Measurements from ENCODE around the gene KLHL29. TPM values are rescaled to one million over a fixed set of nuclear protein-coding genes. Genes with fewer than 3 reads are reported as not detected.

KLHL29 gene
- total RNA-seq, 1 donor from 2014 or later: 8.0 TPM

GRCh38 chr2:23492337-23492675 is 107.3 kb downstream of the KLHL29 start:
- Mint-ChIP-seq H3K9me3 (ENCODE audit: low read depth) (no peaks in the 10 kb centered on the region), H3K27ac (ENCODE audit: unreplicated experiment) (no peak overlapping the region), H3K4me1 (ENCODE audit: low read depth) (peaks cover 23% of the 10 kb centered on the region), H3K36me3 (ENCODE audit: low read depth) (peaks cover 5% of the 10 kb centered on the region), H3K27me3 (ENCODE audit: low read depth) (peaks cover 24% of the 10 kb centered on the region), H3K4me3 (ENCODE audit: unreplicated experiment) (no peak overlapping the region)
- DNase-seq (ENCODE audit: low spot score): peak; percentile 65
- TF ChIP-seq CTCF (IDR thresholded peaks at IDR 0.05): no peak

DNA sequence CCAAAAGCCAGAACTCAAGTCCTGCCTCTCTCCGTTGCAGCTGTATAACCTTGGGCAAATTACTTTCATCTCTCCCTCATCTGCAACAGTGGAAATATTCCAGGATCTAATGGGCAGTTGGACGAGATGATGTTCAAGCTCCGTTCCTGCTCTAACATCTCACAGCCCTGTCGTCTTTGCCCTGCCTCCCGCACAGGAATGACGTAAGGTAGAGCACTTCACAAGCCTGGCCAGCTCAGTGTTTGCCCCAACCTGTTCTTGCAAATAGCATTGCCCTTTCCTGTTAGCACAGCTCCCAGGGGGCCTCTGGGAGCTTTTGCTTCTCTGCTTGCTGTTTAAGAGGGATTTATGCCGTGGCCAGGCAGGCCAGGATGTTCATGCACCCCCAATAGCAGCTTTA is 107.9 kb downstream of the KLHL29 start:
- Mint-ChIP-seq H3K36me3 (ENCODE audit: low read depth) (peaks cover 5% of the 10 kb centered on the region), H3K4me1 (ENCODE audit: low read depth) (peaks cover 25% of the 10 kb centered on the region), H3K27ac (ENCODE audit: unreplicated experiment) (no peak overlapping the region), H3K4me3 (ENCODE audit: unreplicated experiment) (no peak overlapping the region), H3K9me3 (ENCODE audit: low read depth) (no peaks in the 10 kb centered on the region), H3K27me3 (ENCODE audit: low read depth) (peaks cover 24% of the 10 kb centered on the region)
- TF ChIP-seq CTCF (IDR thresholded peaks at IDR 0.05): no peak
- DNase-seq (ENCODE audit: low spot score): peak; percentile 29

GRCh38 chr2:23493846-23494245 is 108.9 kb downstream of the KLHL29 start:
- no peak overlapping the region for H3K27ac Mint-ChIP-seq (ENCODE audit: unreplicated experiment)
- H3K36me3 Mint-ChIP-seq (ENCODE audit: low read depth): peaks cover 5% of the 10 kb centered on the region
- no peaks in the 10 kb centered on the region for H3K9me3 Mint-ChIP-seq (ENCODE audit: low read depth)
- peaks cover 30% of the 10 kb centered on the region for H3K4me1 Mint-ChIP-seq (ENCODE audit: low read depth)
- DNase-seq (ENCODE audit: low spot score): no peak
- H3K4me3 Mint-ChIP-seq (ENCODE audit: unreplicated experiment): no peak overlapping the region
- TF ChIP-seq CTCF (IDR thresholded peaks at IDR 0.05): no peak
- peaks cover 19% of the 10 kb centered on the region for H3K27me3 Mint-ChIP-seq (ENCODE audit: low read depth)

GRCh38 chr2:23494286-23494685 is 109.3 kb downstream of the KLHL29 start:
- no peak overlapping the region for H3K4me3 Mint-ChIP-seq (ENCODE audit: unreplicated experiment)
- TF ChIP-seq CTCF (IDR thresholded peaks at IDR 0.05): no peak
- H3K9me3 Mint-ChIP-seq (ENCODE audit: low read depth): no peaks in the 10 kb centered on the region
- H3K27ac Mint-ChIP-seq (ENCODE audit: unreplicated experiment): no peak overlapping the region
- peaks cover 18% of the 10 kb centered on the region for H3K27me3 Mint-ChIP-seq (ENCODE audit: low read depth)
- peaks cover 34% of the 10 kb centered on the region for H3K4me1 Mint-ChIP-seq (ENCODE audit: low read depth)
- H3K36me3 Mint-ChIP-seq (ENCODE audit: low read depth): peaks cover 5% of the 10 kb centered on the region
- no peak for DNase-seq (ENCODE audit: low spot score)

GRCh38 chr2:23495661-23496114 is 110.7 kb downstream of the KLHL29 start:
- Mint-ChIP-seq H3K27ac (ENCODE audit: unreplicated experiment) (no peak overlapping the region), H3K36me3 (ENCODE audit: low read depth) (peaks cover 7% of the 10 kb centered on the region), H3K9me3 (ENCODE audit: low read depth) (no peaks in the 10 kb centered on the region), H3K4me3 (ENCODE audit: unreplicated experiment) (no peak overlapping the region), H3K4me1 (ENCODE audit: low read depth) (peaks cover 38% of the 10 kb centered on the region), H3K27me3 (ENCODE audit: low read depth) (peaks cover 19% of the 10 kb centered on the region)
- TF ChIP-seq CTCF (IDR thresholded peaks at IDR 0.05): no peak
- peak; percentile 85 for DNase-seq (ENCODE audit: low spot score)

Measured in chondrocyte (in vitro differentiated cells).